ENCODE data around the gene LTB4R.

DNA sequence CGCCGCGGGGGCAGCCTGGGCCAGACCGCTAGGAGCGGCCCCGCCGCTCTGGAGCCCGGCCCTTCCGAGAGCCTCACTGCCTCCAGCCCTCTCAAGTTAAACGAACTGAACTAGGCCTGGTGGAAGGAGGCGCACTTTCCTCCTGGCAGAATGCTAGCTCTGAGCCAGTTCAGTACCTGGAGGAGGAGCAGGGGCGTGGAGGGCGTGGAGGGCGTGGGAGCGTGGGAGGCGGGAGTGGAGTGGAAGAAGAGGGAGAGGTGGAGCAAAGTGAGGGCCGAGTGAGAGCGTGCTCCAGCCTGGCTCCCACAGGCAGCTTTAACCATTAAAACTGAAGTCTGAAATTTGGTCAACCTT is 5.3 kb downstream of the LTB4R start:
- TF ChIP-seq CTCF (conservative IDR thresholded peaks at IDR 0.05) (no peak), ZFX (IDR thresholded peaks at IDR 0.05) (no peak)

Data from C4-2B (cell line).